Tibial nerve (tissue), 4 donors: ENCODE data around the gene MED20. TPM values are rescaled to one million over a fixed set of nuclear protein-coding genes. Genes with fewer than 3 reads are reported as not detected.
A peak's percentile ranks its signal among the peaks of the same experiment; 100 is the strongest.

Experiments used
- DNase-seq, 2 donors: peaks; one replicate each; pipeline ENCODE4 v3.0.0-alpha.2; 2019; ENCODE audit warnings: low spot score in 2 of 2
- H3K27ac ChIP-seq, 4 donors: fragments of 200-600 bp; sonication (generic) in 3 of 4; one replicate each; pipeline ENCODE4 v1.5.1; 2017 to 2019; ENCODE audit warnings: mild to moderate bottlenecking in 1 of 4
- H3K27me3 ChIP-seq, 2 donors: fragments of 200-600 bp; sonication (generic) in 1 of 2; one replicate each; pipeline versions ENCODE4 v1.5.1 to v1.6.0; 2017 to 2019
- H3K36me3 ChIP-seq, 3 donors: fragments of 200-600 bp; sonication (generic); one replicate each; pipeline ENCODE4 v1.5.1; 2018 to 2019
- H3K4me1 ChIP-seq, 4 donors: fragments of 200-600 bp; sonication (generic) in 3 of 4; one replicate each; pipeline ENCODE4 v1.5.1; 2017 to 2019
- H3K4me3 ChIP-seq, 4 donors: fragments of 200-600 bp; sonication (generic) in 3 of 4; one replicate each; pipeline ENCODE4 v1.5.1; 2017 to 2019; ENCODE audit warnings: mild to moderate bottlenecking in 1 of 4, moderate library complexity in 1 of 4
- H3K9me3 ChIP-seq, 4 donors: fragments of 200-600 bp; sonication (generic) in 3 of 4; one replicate each; pipeline ENCODE4 v1.5.1; 2017 to 2019
- EP300 ChIP-seq, 2 donors: sonication (generic); formaldehyde crosslinking; IDR thresholded peaks; one replicate each; pipeline ENCODE4 v1.6.1; 2017; ENCODE audit warnings: antibody characterized with exemption in 2 of 2, mild to moderate bottlenecking in 1 of 2
- POLR2A ChIP-seq, 2 donors: fragments of 450-650 bp; IDR thresholded peaks; one replicate each; pipeline ENCODE4 v1.6.1; 2017; ENCODE audit warnings: antibody characterized with exemption in 2 of 2, mild to moderate bottlenecking in 2 of 2, moderate library complexity in 2 of 2
- WGBS, 2 donors: methylation state at CpG; one replicate each; pipeline ENCODE4 v1.1.5; 2018; 5-methylcytosine and 5-hydroxymethylcytosine counted together
- total RNA-seq, 4 donors: library from RNA; depleted of rRNA; stranded (reverse); fragments of >200 nt; gene quantifications; one replicate each; pipeline ENCODE4 v1.1.0, GENCODE V29; 2016
- TF ChIP-seq, protein P1 (sequence below), 5 experiments: fragments of 200-600 bp in 3 of 5; fragments of 450-650 bp in 2 of 5; sonication (generic) in 3 of 5; IDR thresholded peaks; one replicate each; pipeline ENCODE4 v1.5.1; 2016 to 2019; ENCODE audit warnings: antibody characterized with exemption in 5 of 5, mild to moderate bottlenecking in 3 of 5, moderate library complexity in 2 of 5

MED20 gene
- total RNA-seq, 4 donors from 2014 or later = 8.0 to 15.0 (median 12.2) TPM

DNA sequence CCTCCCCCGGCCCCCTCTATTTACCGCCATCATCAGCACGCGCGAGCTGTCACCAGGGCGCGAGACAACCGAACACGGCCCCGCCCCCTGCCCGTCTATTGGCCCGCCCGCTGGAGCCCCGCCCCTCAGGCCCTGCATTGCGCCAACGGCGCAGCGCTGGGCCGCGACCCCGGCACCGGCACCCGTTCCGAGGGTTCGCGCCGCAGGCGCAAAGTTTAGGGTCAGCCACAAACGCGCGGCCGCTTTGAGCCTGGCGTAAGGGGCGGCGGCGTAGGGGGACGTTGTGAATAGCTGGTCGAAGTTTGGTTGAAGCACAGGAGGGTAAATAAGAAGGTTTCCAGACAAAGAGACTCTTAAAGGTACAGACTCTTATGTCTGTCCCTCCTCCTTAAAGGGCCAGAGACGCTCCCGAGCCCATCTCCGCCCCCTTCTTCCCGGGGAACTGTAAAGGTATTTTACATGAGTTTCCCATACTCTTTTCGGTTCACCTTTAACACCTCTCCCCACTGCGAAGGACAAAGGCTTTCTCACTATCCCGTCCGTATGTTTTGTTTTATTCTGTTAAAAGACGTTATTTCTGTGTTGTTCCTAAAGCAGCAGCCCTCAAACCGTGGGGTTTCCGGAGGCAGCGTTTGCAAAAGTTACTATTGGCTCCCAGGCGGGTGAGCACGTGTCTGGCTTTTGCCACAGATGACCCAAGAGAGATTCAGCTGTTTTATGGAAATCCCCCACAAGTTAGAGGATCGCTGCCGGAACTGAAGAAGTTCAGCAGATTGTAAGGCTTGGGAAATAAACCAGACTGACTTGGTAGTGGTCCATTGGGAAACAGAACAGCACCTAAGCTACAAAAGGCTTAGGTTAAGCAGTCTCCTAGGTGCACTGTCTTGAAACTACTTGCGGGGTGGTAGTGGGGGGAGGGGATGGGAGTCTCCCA is 25.4 kb downstream of the MED20 start, which contains the start of gene USP49:
Gene USP49 (minus strand): TSS at position 76 of the 934 bp plus-strand sequence. CDS start 88,392 bp downstream, outside the sequence.
- H3K27ac ChIP-seq = peak within 1 kb of the TSS; percentile 10 to 90 (median 82)
- H3K4me3 ChIP-seq = peak within 1 kb of the TSS; percentile 46 to 97 (median 83)
- H3K27me3 ChIP-seq = no peaks in the 10 kb centered on the region
- H3K4me1 ChIP-seq = peaks cover 0 to 27% (median 17%) of the 10 kb centered on the region in 4 donors
- TF ChIP-seq POLR2A (IDR thresholded peaks at IDR 0.05) (no peak), EP300 (IDR thresholded peaks at IDR 0.05) (peak; percentile 33 to 74)
- TF ChIP-seq, protein P1, sequence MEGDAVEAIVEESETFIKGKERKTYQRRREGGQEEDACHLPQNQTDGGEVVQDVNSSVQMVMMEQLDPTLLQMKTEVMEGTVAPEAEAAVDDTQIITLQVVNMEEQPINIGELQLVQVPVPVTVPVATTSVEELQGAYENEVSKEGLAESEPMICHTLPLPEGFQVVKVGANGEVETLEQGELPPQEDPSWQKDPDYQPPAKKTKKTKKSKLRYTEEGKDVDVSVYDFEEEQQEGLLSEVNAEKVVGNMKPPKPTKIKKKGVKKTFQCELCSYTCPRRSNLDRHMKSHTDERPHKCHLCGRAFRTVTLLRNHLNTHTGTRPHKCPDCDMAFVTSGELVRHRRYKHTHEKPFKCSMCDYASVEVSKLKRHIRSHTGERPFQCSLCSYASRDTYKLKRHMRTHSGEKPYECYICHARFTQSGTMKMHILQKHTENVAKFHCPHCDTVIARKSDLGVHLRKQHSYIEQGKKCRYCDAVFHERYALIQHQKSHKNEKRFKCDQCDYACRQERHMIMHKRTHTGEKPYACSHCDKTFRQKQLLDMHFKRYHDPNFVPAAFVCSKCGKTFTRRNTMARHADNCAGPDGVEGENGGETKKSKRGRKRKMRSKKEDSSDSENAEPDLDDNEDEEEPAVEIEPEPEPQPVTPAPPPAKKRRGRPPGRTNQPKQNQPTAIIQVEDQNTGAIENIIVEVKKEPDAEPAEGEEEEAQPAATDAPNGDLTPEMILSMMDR (IDR thresholded peaks at IDR 0.05) = peak in 1 of 5 experiments; percentile 26
- DNase-seq = peak; percentile 83 to 86
- H3K9me3 ChIP-seq = no peaks in the 10 kb centered on the region
- WGBS, 2 donors = 0 to 1% methylated on average over 28 to 43 of the region's 55 CpGs
- H3K36me3 ChIP-seq = peaks cover 0 to 7% (median 0%) of the 10 kb centered on the region in 3 donors

DNA sequence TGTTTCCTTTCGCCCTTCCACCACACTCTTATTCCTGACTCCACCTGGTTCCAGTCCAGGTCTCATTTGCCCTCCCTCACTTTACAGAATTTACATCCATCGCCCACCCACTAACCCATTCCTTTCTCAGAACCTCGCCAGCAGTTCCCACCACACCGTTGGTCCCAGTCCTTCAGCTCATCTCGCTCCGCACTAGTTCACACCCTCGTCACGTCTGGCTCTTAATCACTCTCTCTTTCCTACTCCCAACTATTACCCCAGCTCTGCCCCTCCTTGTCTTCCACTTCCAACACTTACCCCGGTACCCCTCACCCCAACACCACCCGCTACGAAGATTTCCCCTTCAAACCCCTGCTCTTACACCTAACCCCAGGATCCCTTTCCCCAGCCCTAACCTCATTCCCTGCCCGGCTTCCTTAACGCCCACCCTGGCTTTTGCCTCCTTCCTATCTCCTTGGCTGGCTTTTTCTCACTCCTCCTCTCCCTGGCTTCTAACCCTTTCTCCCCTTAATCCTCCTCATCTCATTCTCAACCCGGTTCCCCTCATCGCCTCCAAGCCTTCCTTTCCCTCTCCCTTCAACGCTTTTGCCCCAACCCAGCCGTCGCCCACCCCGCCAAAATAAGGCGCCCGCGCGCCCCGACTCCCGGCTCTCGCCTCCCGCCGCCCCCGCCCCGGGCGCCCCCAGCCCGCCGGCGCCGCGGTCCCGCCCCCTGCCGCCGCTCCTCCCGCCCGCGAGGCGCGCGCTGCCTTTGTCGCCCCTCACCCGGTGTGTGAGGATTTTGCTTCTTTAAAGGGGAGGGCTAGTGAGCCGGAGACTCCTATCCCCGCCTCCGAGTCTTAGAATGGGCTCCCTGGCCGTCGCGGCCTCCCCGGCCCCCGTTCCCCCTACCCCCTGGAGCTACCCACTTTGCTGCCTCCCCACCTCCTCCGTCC is 26.3 kb downstream of the MED20 start:
- H3K9me3 ChIP-seq = no peaks in the 10 kb centered on the region
- H3K36me3 ChIP-seq = no peaks in the 10 kb centered on the region
- H3K4me1 ChIP-seq = peaks cover 0 to 27% (median 17%) of the 10 kb centered on the region in 4 donors
- WGBS, 2 donors = 2 to 3% methylated on average over 51 to 53 of the region's 56 CpGs
- peak overlapping the region; percentile 10 to 90 (median 82) for H3K27ac ChIP-seq
- DNase-seq = no peak
- peak overlapping the region; percentile 46 to 97 (median 83) for H3K4me3 ChIP-seq
- no peaks in the 10 kb centered on the region for H3K27me3 ChIP-seq
- TF ChIP-seq EP300 (IDR thresholded peaks at IDR 0.05) = no peak
- TF ChIP-seq, protein P1 (IDR thresholded peaks at IDR 0.05) = no peak
- TF ChIP-seq POLR2A (IDR thresholded peaks at IDR 0.05) = no peak

DNA sequence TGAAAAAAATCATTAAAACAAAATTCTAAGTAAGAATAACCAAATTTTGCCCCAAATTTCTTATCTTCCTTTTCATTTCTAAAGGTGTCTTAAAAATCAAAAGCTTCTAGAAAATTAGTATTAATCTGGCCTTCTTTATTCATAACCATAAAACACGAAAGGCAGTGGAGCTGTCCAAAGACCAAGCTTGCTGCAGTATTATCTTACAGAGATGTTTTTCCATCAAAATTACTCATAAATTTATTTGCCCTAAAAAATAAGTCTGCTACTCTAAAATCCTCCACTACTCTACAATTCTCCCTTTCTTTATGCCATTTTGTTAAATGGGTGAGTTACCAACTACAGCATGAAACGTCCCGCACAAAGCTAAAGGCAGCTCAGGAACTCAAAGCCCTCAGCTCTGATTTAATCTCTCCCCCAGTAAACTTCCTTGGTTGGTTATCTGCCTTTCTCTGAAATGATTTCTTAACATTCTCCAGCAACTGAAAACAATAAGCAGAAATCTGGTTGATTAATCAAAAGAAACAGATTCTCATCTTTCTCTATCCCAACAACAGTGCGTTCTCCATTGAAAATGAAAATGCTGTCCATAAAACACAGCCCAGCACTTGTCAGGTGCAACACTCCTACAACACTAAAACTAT is 27.9 kb downstream of the MED20 start:
- no peak for DNase-seq
- no peaks in the 10 kb centered on the region for H3K27me3 ChIP-seq
- no peak overlapping the region for H3K27ac ChIP-seq
- 52 to 60% methylated on average over 4 of the region's 4 CpGs for WGBS, 2 donors
- TF ChIP-seq POLR2A (IDR thresholded peaks at IDR 0.05) (no peak), EP300 (IDR thresholded peaks at IDR 0.05) (no peak)
- TF ChIP-seq, protein P1 (IDR thresholded peaks at IDR 0.05) = no peak
- H3K9me3 ChIP-seq = no peaks in the 10 kb centered on the region
- H3K36me3 ChIP-seq = no peaks in the 10 kb centered on the region
- peaks cover 0 to 27% (median 17%) of the 10 kb centered on the region in 4 donors for H3K4me1 ChIP-seq
- no peak overlapping the region for H3K4me3 ChIP-seq

DNA sequence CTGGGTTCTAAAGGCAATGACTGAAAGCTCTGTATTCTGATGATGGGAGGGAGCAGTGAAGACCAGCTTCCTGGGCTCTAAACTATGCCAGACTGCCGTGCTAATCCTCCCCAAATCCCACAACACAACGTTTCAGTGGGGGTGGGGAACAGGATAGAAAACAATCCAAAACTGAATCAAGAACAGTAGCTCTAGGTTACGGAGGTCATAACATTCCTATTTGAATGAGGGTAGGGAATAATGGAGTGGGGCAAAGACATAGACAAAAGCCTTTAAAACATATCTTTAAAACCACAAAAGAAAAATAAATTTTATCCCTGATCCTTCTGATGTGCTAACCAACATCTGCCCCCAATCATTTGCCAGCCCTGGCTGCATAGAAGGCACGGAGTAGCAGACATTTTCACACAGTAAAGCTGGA is 33.6 kb downstream of the MED20 start:
- no peak for DNase-seq
- no peaks in the 10 kb centered on the region for H3K4me1 ChIP-seq
- H3K9me3 ChIP-seq = no peaks in the 10 kb centered on the region
- no peak overlapping the region for H3K4me3 ChIP-seq
- WGBS, 2 donors = 43 to 46% methylated on average over 4 of the region's 4 CpGs
- no peaks in the 10 kb centered on the region for H3K36me3 ChIP-seq
- H3K27ac ChIP-seq = no peak overlapping the region
- no peaks in the 10 kb centered on the region for H3K27me3 ChIP-seq
- TF ChIP-seq, protein P1 (IDR thresholded peaks at IDR 0.05) = no peak
- TF ChIP-seq POLR2A (IDR thresholded peaks at IDR 0.05) (no peak), EP300 (IDR thresholded peaks at IDR 0.05) (no peak)
